Stimulated activated CD8-positive, alpha-beta memory T cell treated with anti-CD3 and anti-CD28 coated beads, Interleukin-12 subunit alpha, Interleukin-12 subunit beta, amount 100 ng/mL, for 24 hours (primary cell): ENCODE measurements around the gene TMPRSS9.
"Not testable (repeated sequence)": the region's sequence is repeated elsewhere in the genome, so short reads cannot be mapped to it uniquely, and the experiment has no call there.

Experiments
- DNase-seq: peaks from one replicate; pipeline ENCODE4 v3.0.0-alpha.2; 2020; ENCODE audit errors: extremely low read depth

The TMPRSS9 gene

DNA sequence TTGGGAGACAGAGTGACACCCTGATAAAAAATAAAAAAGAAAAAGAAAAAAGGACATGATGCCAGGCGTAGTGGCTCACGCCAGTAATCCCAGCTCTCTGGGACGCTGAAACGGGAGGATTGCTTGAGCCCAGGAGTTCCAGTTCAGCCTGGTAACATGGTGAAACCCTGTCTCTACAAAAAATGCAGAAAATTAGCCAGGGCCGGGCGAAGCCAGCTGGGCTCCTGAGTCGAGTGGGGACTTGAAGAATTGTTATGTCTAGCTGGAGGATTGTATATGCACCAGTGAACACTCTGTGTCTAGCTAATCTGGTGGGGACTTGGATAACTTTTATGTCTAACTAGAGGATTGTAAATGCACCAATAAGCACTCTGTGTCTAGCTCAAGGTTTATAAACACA lies 32.3 kb downstream of the TMPRSS9 start:
- DNase-seq = no peak

DNA sequence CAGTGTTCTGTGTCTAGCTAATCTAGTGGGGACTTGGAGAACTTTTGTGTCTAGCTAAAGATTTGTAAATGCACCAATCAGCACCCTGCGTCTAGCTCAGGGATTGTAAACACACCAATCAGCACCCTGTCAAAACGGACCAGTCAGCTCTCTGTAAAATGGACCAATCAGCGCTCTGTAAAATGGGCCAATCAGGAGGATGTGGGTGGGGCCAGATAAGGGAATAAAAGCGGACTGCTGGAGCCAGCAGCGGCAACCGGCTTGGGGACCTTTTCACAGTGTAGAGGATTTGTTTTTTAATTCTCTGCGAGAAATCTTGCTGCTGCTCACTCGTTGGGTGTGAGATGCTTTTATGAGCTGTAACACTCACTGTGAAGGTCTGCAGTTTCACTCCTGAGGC lies 32.8 kb downstream of the TMPRSS9 start:
- DNase-seq = not testable (repeated sequence)

DNA sequence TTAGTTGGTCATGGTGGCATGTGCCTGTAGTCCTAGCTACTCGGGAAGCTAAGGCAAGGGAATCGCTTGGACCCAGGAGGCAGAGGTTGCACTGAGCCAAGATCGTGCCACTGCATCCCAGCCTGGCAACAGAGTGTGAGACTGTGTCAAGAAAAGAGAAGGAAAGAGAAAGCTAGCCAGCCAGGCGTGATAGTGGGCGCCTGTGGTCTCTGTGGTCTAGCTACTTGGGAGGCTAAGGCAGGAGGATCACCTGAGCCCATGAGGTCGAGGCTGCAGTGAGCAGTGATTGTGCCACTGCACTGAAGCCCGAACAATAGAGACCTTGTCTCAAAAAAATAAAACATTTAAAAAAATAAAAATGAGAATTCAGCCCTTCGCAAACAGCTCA lies 34.0 kb downstream of the TMPRSS9 start:
- no peak for DNase-seq

DNA sequence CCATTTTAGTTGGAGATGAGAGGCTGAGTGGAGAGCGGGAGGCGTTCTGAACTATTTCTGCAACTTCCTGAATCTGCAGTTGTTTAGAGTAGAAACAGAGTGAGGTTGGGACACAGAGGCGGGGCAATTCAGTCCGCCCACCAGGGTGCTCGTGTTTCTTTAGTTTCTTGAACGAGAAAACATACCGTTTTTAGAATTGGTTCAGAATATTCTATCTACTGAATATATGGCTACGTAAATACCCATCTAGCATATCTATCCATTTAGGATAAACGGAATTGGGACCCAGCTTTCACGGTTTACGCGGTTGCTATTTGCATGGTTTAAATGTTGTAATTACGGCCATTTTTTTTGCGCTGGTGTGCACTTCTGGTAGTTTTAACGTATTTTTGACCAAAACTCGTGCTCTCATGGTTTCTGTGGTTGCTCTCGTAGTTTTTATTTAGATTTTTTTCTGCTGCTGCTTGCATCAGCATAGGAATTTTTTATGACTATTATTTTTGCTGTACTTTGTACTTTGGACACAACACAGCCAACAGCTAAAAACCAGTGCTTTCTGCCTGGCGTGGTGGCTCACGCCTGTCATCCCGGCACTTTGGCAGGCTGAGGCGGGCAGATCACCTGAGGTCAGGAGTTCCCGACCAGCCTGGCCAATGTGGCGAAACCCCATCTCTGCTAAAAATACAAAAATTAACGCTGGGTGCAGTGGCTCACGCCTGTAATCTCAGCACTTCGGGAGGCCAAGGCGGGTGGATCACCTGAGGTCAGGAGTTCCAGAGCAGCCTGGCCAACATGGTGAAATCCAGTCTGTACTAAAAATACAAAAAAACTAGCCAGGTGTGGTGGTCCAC lies 34.6 kb downstream of the TMPRSS9 start:
- DNase-seq = no peak

DNA sequence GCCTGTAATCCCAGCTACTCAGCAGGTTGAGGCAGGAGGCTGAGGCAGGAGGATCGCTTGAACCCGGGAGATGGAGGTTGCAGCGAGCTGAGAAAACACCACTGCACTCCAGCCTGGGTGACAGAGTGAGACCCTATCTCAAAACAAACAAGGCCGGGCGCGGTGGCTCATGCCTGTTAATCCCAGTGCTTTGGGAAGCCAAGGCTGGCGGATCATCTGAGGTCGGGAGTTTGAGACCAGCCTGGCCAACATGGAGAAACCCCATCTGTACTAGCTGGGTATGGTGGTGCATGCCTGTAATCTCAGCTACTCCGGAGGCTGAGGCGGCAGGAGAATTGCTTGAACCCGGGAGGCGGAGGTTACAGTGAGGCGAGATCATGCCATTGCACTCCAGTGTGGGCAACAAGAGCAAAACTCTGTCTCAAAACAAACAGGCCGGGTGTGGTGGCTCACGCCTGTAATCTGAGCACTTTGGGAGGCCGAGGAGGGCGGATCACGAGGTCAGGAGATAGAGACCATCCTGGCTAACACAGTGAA lies 35.3 kb downstream of the TMPRSS9 start:
- not testable (repeated sequence) for DNase-seq

DNA sequence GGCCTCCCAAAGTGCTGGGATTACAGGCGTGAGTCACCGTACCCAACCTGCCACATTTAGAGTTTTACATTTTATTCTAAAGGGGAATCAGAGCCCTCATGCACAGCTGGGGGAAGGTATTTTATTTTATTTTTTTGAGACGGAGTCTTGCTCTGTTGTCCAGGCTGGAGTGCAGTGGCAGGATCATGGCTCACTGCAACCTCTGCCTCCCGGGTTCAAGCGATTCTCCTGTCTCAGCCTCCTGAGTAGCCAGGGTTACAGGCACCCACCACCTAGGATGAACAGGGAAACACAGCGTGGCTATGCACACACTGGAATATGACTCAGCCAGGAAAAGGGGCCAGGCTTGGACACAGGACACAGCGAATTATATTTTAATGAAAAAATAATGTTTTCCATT lies 37.1 kb downstream of the TMPRSS9 start:
- DNase-seq = not testable (repeated sequence)

DNA sequence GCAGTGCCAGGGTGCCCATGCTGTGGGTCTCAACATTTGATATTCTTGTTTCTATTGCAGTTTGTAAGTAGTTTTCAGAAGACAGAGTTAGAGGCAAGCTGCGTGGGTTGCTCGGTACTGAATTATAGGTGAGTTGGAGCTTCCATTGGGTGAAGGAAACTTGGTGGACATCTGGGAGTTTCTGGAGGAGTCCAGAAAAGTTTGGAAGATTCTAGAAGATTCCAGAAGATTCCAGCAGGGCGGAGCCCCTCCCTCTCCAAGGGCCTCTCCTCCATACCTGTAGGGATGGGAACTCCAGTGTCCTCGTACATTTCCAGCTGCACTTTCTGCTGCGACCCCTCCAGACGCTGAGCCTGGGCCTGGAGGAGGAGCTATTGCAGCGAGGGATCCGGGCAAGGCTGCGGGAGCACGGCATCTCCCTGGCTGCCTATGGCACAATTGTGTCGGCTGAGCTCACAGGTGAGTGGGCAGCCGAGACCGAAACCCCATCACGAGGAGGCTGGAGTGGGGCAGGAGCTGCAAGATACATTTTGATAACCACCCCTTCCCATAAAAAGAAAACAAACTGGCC lies 38.8 kb downstream of the TMPRSS9 start:
- DNase-seq = no peak

DNA sequence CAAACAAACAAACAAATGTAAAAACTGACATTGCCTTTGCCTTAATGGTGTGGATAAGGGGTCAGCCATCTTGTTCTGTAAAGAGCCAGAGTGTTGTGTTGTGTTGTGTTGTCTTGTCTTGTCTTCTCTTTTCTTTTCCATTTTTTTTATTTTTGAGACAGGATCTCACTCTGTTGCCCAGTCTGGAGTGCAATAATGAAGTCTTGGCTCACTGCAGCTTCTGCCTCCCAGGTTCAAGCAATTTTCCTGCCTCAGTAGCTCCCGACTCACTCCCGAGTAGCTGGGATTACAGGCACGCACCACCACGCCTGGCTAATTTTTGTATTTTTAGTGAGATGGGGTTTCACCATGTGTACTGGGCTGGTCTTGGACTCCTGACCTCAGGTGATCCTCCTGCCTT lies 39.5 kb downstream of the TMPRSS9 start:
- no peak for DNase-seq

DNA sequence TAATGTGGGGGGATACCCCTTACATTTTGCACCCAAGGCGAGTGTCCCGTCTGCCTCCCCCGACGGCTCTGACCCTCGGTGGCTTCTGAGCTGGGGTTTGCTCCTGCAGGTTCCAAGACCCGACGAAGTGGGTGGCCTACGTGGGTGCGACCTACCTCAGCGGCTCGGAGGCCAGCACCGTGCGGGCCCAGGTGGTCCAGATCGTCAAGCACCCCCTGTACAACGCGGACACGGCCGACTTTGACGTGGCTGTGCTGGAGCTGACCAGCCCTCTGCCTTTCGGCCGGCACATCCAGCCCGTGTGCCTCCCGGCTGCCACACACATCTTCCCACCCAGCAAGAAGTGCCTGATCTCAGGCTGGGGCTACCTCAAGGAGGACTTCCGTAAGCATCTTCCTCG lies 48.2 kb downstream of the TMPRSS9 start:
- DNase-seq = no peak

DNA sequence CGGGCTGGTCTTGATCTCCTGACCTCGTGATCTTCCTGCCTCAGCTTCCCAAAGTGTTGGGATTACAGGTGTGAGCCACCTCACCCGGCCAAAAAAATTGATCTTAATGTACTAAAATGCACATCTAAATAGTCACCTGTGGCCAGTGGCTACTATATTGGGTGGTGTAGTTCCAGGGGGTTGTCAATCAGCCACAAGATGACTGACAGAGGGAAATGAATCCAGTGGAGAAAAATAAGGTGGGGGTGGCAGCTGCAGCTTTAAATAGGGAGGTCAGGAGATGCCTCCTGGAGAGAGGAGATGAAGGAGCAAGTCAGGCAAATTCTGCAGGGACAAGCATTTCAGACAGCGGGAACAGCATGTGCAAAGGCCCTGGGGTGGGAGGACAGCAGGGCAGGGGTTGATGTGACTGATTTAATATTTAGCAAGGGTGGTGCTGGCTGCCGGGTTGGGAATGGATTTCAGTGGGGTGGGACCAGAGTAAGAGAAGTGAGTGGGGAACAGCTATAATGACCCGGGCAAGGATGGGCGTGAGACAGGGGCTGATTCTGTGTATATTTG lies 49.4 kb downstream of the TMPRSS9 start:
- DNase-seq = no peak

DNA sequence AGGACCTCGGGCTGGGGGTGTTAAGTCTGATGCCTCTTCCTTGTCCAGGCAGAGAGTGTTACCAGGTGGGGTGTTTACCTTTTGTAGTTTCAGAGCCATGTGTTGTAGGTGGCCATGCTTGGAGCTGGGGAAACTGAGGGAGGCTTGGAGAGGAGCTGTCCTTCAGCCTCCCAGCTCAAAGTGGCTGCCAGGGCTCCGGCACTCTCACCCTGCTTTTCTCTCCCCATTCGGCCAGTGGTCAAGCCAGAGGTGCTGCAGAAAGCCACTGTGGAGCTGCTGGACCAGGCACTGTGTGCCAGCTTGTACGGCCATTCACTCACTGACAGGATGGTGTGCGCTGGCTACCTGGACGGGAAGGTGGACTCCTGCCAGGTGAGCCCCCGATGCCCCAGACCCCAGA lies 50.0 kb downstream of the TMPRSS9 start:
- DNase-seq = no peak

DNA sequence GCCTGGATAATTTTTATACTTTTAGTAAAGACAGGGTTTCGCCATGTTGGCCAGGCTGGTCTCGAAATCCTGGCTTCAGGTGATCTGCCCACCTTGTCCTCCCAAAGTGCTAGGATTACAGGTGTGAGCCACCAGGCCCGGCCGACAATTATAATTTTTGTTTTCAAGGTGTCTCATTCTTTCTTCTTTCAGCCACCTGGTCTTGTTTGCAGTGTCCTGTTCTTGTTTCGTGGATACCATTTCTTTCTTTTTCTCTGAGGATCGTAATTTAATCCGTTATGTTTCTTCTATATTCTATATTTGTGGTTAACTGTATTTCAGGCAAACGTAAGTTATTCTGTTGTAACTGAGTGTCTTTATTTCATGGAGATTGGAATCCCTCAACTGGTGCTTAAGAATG lies 51.6 kb downstream of the TMPRSS9 start:
- no peak for DNase-seq

DNA sequence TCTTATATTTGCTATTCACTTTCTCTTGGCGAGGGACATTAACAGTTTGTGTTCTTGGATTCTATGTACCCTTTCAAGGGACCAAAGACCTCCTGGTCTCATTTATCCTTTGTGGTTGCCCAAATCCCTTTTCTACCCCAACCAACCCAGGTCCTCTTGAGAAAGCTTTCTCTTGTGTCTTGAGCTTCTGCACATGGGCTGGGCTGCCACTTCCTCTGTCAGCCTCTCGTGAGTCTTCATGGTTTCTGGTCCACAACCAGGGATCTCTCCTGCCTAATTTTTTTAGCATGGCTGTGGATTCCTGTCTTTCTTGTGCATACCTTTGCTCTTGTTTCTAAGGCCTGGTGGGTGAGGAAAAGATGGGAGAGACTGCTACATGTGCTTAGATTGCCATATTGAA lies 52.4 kb downstream of the TMPRSS9 start:
- no peak for DNase-seq

DNA sequence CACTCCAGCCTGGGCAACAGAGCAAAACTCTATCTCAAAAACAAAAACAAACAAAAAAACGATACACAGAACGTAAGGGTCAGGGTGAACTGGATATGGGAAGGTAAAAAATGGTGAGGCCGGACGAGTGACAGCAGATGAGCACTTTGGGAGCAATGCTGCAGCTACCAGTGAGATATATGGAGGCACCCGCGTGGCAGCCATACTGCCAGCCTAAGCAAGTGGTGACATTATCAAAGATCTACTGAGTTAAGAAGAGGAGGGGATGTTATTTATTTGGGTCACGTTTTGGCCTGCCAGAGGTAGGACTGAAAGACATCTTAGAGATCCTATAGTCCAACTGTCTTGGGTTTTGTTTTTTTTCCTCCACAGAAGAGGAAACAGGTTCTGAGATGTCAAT lies 53.1 kb downstream of the TMPRSS9 start:
- DNase-seq = no peak

DNA sequence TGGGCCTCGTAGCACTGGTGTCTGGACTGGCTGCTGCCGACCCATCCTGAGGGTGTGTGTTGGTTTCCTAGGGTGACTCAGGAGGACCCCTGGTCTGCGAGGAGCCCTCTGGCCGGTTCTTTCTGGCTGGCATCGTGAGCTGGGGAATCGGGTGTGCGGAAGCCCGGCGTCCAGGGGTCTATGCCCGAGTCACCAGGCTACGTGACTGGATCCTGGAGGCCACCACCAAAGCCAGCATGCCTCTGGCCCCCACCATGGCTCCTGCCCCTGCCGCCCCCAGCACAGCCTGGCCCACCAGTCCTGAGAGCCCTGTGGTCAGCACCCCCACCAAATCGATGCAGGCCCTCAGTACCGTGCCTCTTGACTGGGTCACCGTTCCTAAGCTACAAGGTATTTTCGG lies 53.6 kb downstream of the TMPRSS9 start:
- DNase-seq = no peak

DNA sequence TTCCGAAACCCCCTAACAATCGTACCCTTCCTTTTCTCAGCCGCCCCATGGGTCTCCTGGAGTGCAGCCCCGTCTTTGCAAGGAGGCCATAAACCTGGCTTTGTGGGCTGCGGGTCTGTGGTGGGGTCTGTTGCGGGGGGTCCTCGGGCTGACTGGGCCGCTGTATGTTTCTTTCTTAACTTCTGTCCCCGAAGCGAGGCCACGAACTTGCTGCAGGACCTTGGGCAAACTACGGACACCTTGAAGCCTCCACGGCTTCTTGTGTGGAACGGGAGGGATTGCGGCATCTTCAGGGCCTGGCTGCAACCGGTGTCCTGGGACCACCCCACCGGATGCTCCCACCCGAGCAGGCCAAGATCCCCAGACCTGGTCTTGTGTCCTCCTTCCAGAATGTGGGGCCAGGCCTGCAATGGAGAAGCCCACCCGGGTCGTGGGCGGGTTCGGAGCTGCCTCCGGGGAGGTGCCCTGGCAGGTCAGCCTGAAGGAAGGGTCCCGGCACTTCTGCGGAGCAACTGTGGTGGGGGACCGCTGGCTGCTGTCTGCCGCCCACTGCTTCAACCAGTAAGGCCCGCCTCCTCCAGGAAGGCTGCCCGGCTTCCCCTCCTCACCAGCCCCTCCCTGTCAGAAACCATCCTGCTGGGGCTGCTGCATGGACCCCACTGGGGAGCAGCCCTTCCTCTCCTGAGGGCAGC lies 55.4 kb downstream of the TMPRSS9 start:
- no peak for DNase-seq

DNA sequence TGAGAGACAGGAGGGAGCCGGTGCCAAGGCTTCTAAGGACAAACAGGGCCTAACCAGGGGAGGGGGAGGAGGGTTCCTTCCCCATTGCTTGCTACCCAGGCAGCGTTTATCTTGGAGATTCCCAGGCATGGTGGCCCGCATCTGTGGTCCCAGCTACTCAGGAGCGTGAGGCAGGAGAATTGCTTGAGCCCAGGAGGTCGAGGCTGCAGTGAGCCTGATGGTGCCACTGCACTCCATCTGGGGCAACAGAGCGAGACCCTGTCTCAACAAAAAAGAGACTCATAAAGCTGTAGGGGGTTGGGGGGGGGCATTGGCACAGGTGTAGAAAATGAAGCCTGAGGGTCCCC lies 55.9 kb downstream of the TMPRSS9 start:
- no peak for DNase-seq

DNA sequence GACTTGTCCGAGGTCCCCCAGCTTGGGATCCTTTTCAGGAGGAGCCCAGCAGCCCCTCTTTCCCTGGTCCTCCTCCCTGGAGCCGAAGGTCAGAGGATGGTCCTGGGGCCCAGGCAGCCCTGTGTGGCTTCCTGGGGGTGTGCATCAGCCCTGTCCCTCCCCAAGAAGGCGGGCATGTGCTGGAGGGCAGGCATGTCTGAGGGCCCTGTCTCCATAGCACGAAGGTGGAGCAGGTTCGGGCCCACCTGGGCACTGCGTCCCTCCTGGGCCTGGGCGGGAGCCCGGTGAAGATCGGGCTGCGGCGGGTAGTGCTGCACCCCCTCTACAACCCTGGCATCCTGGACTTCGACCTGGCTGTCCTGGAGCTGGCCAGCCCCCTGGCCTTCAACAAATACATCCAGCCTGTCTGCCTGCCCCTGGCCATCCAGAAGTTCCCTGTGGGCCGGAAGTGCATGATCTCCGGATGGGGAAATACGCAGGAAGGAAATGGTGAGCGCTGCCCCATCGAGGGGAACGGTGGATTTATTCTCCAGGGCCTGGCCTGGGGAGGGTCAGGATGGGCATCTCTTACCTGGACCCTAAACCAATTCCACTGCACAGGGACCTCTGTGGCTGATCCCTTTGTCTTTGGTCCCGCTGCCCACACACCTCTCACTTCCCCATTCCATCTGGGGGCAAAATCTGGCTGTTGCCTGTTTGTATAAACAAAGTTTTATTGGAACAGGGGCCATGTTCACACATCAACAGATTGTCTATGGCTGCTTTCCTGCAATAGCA lies 56.4 kb downstream of the TMPRSS9 start:
- no peak for DNase-seq

DNA sequence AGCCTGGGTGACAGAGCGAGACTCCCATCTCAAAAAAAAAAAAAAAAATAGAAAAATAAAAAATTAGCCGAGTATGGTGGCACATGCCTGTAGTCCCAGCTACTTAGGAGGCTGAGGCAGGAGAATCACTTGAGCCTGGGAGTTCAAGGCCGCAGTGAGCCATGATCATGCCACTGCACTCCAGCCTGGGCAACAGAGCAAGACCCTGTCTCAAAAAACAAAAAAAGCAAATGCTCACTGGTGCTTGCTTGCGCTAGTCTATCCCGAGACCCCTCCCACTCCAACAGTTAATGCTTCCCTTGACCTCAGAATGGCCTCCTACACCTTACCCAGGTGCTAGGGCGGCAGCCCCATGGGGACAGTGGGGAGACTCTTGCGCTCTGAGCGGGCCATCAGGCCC lies 57.4 kb downstream of the TMPRSS9 start:
- DNase-seq = not testable (repeated sequence)

DNA sequence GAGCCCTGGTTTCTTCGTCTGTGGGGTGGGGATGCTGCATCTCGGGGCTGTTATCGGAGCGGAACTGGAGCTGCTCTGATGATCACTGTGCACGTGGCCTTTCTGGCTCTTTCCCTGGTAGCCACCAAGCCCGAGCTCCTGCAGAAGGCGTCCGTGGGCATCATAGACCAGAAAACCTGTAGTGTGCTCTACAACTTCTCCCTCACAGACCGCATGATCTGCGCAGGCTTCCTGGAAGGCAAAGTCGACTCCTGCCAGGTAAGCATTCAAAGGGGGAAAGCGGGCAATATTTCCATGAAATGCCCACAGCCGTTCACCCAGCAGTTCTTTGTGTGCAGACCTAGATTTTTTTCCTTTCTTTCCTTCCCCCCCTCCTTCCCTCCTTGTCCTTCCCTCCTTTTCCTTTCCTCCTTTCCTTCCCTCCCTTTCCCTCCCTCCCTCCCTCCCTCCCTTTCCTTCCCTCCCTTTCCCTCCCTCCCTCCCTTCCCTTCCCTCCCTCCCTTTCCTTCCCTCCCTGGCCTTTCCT lies 57.9 kb downstream of the TMPRSS9 start:
- DNase-seq = no peak

DNA sequence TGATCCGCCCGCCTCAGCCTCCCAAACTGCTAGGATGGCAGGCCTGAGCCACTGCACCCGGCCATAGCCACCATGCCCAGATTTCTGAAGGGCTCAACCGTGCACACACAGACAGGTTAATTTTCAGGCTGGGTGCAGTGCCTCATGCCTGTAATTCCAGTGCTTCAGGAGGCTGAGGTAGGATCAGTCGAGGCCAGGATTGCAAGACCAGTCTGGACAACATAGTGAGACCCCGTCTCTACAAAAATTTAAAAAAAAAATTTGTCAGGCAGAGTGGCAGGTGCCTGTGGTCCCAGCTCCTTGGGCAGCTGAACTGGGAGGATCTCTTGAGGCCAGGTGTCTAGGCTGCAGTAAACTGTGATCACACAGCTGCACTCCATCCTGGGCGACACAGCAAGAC lies 59.7 kb downstream of the TMPRSS9 start:
- no peak for DNase-seq

DNA sequence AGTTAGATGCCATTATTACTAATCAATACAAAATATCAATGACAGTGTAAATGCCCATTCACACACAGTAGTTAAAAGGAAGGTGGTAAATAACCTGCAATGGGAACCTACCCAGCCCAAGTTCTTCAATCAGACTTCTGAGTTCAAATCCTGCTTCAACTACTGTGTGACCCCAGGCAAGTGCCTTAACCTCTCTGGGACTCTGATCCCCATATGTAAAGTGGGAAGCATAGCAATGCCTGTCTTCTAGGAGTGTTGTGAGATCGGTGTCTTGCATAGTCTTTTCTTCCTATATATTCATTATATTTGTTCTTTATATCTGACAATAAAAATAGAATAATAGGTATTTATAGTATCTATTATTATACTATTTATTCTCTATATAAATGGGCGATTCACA lies 60.4 kb downstream of the TMPRSS9 start:
- DNase-seq = no peak
